Neural cell (in vitro differentiated cells): ENCODE data around the gene TTYH1.

Source experiments
- CTCF ChIP-seq: fragments of 450-650 bp; IDR thresholded peaks from 2 replicates; pipeline ENCODE4 v1.5.1; 2014; ENCODE audit warnings: antibody characterized with exemption, mild to moderate bottlenecking, moderate library complexity; ENCODE audit not compliant: poor library complexity, severe bottlenecking
- EP300 ChIP-seq: fragments of 450-650 bp; conservative IDR thresholded peaks from 2 replicates; pipeline ENCODE4 v1.6.1; 2014; ENCODE audit warnings: antibody characterized with exemption, mild to moderate bottlenecking, moderate library complexity; ENCODE audit not compliant: poor library complexity, severe bottlenecking
- EZH2 ChIP-seq: fragments of 200-600, 300-800 bp; shearing (Covaris generic), sonication (generic); IDR thresholded peaks from 2 replicates; pipeline ENCODE4 v1.6.1; 2014; ENCODE audit warnings: antibody characterized with exemption, low read length, borderline replicate concordance, mild to moderate bottlenecking; ENCODE audit not compliant: insufficient read depth, poor library complexity, severe bottlenecking
- MXI1 ChIP-seq: fragments of 450-650 bp; conservative IDR thresholded peaks from 2 replicates; pipeline ENCODE4 v1.6.1; 2014; ENCODE audit warnings: antibody characterized with exemption, mild to moderate bottlenecking; ENCODE audit not compliant: poor library complexity, severe bottlenecking
- POLR2AphosphoS5 ChIP-seq: IDR thresholded peaks from 2 replicates; pipeline ENCODE4 v1.6.1; 2012

GRCh38 chr19:54433697-54434096, 18.4 kb downstream of the TTYH1 start:
- TF ChIP-seq CTCF = no peak
- no peak for TF ChIP-seq EZH2
- TF ChIP-seq EP300 = no peak
- no peak for TF ChIP-seq POLR2AphosphoS5
- TF ChIP-seq MXI1 = no peak
